ENCODE results near the gene BAK1.
"Not testable (repeated sequence)": the region's sequence is repeated elsewhere in the genome, so short reads cannot be mapped to it uniquely, and the experiment has no call there.

- TF ChIP-seq CTCF, POLR2A, POLR2AphosphoS5 (IDR thresholded peaks at IDR 0.05): not testable (repeated sequence)
Observed at GRCh38 chr6:33545292-33545691, 34.8 kb downstream of the BAK1 start.

All from stomach (tissue), 4 donors.